KG1 (cell line): ENCODE data around the gene SBK3.
"Not testable (repeated sequence)": the region's sequence is repeated elsewhere in the genome, so short reads cannot be mapped to it uniquely, and the experiment has no call there.

ENCODE experiments used
- DNase-seq: peaks from one replicate; lab custom pipeline; 2025; lab: John Stamatoyannopoulos, UW

The SBK3 gene

GRCh38 chr19:55516878-55517620 is 28.3 kb downstream of the SBK3 start:
- peak; percentile 74 for DNase-seq

- no peak for DNase-seq
Observed at GRCh38 chr19:55508120-55508519, 37.2 kb downstream of the SBK3 start.

- no peak for DNase-seq
Observed at GRCh38 chr19:55504981-55505380, 40.4 kb downstream of the SBK3 start.

DNA sequence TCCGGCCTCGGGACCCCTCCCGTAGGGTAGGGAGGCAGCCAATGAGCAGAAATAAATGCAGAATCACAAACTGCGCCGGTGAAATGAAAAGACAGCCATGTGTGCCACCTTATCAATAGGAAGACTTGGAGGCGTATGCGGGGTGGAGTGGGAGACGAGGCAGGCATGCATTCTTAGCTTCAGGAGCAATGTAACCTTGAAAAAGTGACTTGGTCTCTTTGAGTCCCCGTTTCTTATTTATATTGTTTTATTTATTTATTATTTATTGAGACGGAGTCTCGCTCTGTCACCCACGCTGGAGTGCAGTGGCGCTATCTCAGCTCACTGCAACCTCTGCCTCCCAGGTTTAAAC is 41.1 kb downstream of the SBK3 start:
- DNase-seq: no peak

DNA sequence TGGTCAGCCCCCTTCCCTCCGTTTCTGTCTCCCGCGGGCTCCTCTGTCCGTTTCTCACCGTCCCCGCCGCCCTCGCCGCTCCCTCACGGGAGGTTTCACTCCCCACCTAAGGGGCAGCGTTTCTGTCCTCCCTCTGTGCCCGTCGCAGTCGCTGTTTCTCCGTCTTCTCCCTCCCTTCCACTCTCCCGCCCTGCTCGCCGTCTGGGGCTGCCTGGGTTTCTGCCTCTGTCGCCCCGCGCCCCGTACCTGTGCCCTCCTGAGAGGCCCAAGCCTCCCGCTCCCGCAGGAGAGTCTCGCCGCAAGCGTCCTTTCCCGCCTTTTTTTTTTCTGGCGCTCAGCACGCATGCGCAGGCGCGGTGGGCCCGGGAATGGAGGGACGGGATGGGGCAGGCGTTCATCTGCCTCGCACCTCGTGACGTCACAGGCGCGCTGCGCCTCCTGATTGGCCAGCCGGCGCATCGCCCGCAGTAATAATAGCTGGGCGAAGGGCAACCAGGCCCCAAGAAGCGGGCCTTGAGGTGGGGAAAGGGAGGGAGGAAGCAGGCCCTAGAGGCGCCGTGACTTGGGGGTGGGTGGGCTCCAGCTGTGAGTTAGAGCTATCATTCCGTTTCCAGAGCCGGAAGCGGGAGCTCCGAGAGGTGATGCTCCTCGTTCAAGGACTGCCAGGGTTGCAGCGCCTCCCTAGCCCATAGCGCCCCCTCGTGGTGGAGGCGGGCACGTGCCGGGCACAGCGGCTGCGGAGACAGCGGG is 41.7 kb downstream of the SBK3 start:
- DNase-seq: peak; percentile 93

DNA sequence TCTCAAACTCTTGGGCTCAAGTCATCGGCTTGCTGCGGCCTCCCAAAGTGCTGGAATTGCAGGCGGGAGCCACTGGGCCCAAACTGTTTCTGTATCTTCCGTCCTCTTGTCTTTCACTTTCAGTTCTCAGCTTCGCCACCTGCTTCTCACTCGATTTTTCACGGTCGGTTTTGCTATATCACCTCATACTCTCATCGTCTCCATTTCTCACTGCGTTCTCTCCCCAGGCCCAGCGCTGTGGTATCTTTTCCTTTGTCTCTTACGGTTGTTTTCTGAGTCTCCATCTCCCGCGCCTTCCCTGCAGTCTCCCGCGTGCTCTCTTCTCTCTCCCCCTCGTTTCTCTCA is 42.2 kb downstream of the SBK3 start:
- DNase-seq: no peak

DNA sequence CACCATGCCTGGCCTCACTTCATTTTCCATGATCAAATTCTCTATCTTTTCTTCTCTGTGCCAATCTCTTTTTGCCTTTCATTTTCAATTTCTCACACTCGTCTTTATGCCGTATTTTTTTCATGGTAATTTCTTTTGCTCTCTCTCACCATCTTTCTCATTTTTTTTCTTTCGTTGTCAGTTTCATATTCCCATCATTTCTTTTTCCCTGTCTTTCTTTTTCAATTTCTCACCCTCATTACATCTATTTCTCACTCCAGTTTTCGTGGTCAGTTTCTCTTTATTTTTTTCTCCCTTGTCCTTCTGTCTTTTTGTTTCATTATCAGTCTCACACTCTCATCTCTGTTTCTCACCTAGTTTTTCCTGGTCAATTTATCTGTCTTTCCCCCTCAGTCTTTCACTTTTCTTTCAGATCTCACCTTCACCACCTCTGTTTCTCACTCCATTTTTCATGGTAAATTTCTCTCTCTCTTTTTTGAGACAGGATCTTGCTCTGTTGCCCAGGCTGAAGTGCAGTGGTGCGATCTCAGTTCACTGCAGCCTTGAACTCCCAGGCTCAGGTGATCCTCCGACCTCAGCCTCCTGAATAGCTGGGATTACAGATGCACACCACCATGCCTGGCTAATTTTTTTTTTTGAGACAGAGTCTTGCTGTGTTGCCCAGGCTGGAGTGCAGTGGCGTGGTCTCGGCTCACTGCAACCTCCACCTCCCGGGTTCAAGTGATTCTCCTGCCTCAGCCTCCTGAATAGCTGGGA is 43.0 kb downstream of the SBK3 start:
- no peak for DNase-seq

DNA sequence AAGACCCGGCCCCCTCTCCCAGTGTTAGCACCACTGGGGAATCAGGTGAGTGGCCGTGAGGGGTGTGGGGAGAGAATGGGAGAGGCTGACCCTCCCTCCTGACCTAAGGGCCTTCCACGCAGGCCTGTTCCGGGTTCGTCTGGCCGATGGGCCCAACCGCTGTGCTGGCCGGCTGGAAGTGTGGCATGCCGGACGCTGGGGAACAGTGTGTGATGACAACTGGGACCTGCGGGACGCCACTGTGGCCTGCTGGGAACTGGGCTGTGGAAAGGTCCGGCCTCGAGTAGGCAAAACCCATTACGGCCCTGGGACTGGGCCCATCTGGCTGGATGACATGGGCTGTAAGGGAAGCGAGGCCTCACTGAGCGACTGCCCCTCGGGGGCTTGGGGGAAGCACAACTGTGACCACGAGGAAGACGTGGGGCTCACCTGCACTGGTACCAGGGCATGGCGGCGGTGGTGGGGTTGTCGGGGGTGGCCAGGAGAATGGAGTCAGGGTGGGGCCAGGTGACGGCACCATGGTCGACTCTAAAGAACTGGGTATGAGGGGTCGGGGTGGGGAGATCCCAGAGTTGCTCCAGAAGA is 44.9 kb downstream of the SBK3 start:
- no peak for DNase-seq

GRCh38 chr19:55498246-55498840 is 47.0 kb downstream of the SBK3 start:
- no peak for DNase-seq

DNA sequence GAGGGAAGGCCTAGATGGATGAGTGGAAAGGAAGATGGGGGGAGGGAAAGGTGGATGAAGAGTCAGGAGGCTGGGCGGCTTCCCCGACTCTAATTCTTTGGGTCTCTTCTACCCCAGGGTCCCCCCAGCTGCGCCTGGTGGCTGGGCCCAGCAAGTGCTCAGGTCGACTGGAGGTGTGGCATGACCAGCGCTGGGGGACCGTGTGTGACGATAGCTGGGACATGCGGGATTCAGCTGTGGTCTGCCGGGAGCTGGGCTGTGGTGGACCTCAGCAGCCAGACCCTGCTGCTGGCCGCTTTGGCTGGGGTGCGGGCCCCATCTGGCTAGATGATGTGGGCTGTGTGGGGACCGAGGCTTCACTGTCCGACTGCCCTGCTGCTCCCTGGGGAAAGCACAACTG is 47.6 kb downstream of the SBK3 start:
- no peak for DNase-seq

GRCh38 chr19:55496820-55497219 is 48.5 kb downstream of the SBK3 start:
- DNase-seq: not testable (repeated sequence)

DNA sequence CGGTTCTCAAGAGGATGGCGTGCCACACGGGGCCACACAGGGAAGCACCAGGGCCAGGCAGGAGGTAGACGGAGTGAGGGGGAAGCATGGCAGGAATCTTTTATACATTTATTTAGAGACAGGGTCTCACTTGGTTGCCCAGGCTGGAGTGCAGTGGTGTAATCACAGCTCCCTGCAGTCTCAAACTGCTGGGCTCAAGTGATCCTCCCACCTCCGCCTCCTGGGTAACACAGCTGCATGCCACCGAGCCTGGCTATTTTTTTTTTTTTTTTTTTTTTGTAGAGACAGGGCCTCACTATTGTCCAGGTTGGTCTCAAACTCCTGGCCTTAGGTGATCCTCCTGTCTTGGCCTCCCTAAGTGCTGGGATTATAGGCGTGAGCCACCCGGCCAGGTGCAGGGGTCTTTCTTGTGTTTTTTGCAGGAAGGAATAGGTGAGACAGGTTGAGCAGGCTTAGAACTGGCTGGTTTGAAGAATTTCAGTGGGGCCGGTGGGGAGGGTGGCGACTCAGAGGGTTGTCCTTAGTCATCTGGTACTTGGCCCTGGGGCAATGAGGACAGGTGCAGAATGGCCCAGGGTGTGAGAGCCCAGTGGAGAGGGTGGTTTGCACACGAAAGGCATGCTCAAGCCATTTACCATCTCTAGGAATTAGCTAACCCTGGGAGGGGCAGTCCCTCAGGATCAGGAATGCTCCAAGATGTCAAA is 49.5 kb downstream of the SBK3 start:
- DNase-seq: no peak

DNA sequence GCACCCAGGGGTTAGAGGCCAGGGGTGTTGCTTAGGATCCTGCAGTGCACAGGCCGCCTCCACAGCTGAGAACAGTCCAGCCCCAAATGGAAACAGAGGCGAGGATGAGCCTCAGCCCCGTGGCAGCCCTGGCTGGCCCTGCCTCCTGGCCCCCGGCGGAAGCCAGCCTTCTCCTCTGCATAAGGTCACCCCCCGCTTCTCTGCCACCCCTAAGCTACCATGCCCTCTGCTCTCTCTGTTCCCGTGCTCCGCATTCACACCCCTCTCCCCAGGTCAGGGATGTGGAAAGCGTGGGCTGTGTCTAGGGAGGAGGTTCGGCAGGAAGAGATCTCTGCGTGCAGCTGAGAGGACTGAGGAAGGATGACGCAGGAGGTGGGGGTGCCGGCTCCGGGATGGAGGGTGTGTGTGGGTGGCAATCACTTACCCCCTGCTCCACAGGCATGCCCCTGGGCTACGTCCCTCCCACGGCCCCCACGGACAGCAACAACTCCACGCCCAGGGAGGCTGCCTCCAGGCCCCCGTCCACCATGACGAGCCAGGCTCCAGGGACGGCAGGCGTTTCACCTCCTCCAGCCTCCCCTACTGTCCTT is 51.1 kb downstream of the SBK3 start:
- DNase-seq: no peak

DNA sequence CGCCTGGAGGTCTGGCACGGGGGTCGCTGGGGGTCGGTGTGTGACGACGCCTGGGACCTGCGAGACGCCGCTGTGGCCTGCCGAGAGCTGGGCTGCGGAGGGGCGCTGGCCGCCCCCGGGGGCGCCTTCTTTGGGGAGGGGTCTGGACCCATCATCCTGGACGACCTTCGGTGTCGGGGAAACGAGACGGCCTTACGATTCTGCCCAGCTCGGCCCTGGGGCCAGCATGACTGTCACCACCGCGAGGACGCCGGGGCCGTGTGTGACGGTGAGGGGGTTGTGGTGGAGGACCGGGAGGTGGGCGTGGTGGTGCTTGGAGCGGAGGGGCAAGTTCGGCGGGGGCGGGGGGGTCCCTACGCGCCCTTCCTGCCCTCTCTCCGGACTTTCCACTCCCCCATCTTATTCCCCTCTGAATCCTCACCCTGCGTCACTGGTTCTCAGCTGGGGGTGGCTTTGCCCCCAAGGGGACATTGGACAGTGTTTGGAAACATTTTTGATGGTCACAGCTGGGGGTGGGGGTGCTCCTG is 51.6 kb downstream of the SBK3 start:
- no peak for DNase-seq

GRCh38 chr19:55493052-55493644 is 52.2 kb downstream of the SBK3 start:
- DNase-seq: no peak

GRCh38 chr19:55492362-55492944 is 52.9 kb downstream of the SBK3 start:
- DNase-seq: no peak

GRCh38 chr19:55491546-55492360 is 53.6 kb downstream of the SBK3 start:
- DNase-seq: no peak
